Cardiac muscle cell (in vitro differentiated cells and primary cell): ENCODE data around the gene CNTN2. TPM values are rescaled to one million over a fixed set of nuclear protein-coding genes. Genes with fewer than 3 reads are reported as not detected.

Source experiments
- DNase-seq, 2 donors: peaks; one replicate each; pipeline versions ENCODE4 v3.0.0 to v3.0.0-alpha.2; 2010 to 2017; ENCODE audit warnings: low read depth in 1 of 2, low spot score in 1 of 2
- H3K27ac ChIP-seq: fragments of 200-600 bp; sonication (generic); 2 replicates; pipeline ENCODE4 v1.5.1; 2016
- H3K27me3 ChIP-seq: fragments of 200-600 bp; sonication (generic); 2 replicates; pipeline ENCODE4 v1.6.0; 2016; ENCODE audit warnings: control low read depth
- H3K36me3 ChIP-seq: fragments of 200-600 bp; sonication (generic); 2 replicates; pipeline ENCODE4 v1.5.1; 2016; ENCODE audit warnings: control low read depth
- H3K4me1 ChIP-seq: fragments of 200-600 bp; sonication (generic); 2 replicates; pipeline ENCODE4 v1.8.1; 2017; ENCODE audit warnings: low read depth, mild to moderate bottlenecking, mixed run types
- H3K4me3 ChIP-seq: fragments of 200-600 bp; sonication (generic); 2 replicates; pipeline ENCODE4 v1.5.1; 2016; ENCODE audit warnings: mild to moderate bottlenecking
- H3K9me3 ChIP-seq: fragments of 200-600 bp; sonication (generic); 2 replicates; pipeline ENCODE4 v1.5.1; 2017; ENCODE audit warnings: low read depth, mild to moderate bottlenecking, control low read depth
- CTCF ChIP-seq: IDR thresholded peaks from 2 replicates; pipeline ENCODE4 v1.5.1; 2012; ENCODE audit warnings: low read depth, mild to moderate bottlenecking, low read length
- polyA plus RNA-seq: library from polyadenylated mRNA; unstranded; fragments of >200 nt; fragmentation: Nextera tagmentation; extraction: Ambion mirVana; gene quantifications from 2 replicates; pipeline ENCODE4 v1.2.1, GENCODE V29; 2016
- total RNA-seq: library from RNA; depleted of rRNA; stranded (reverse); fragments of >200 nt; gene quantifications from 2 replicates; pipeline ENCODE4 v1.2.3, GENCODE V29; 2016

Gene CNTN2
- total and polyA plus RNA-seq, 2 experiments from 2014 or later: not detected

- no peaks in the 10 kb centered on the region for H3K27me3 ChIP-seq
Measured at GRCh38 chr1:205072881-205073280, 29.9 kb downstream of the CNTN2 start.

GRCh38 chr1:205073511-205073910 is 30.5 kb downstream of the CNTN2 start:
- no peak overlapping the region for H3K27ac ChIP-seq
- no peaks in the 10 kb centered on the region for H3K4me1 ChIP-seq
- no peak for TF ChIP-seq CTCF
- no peaks in the 10 kb centered on the region for H3K9me3 ChIP-seq
- no peaks in the 10 kb centered on the region for H3K36me3 ChIP-seq
- H3K4me3 ChIP-seq: no peak overlapping the region
- no peak for DNase-seq
- no peaks in the 10 kb centered on the region for H3K27me3 ChIP-seq

More at GRCh38 chr1:205072881-205073280, 29.9 kb downstream of the CNTN2 start:
- no peak for DNase-seq
- H3K4me1 ChIP-seq: no peaks in the 10 kb centered on the region
- no peak for TF ChIP-seq CTCF
- H3K4me3 ChIP-seq: no peak overlapping the region
- no peak overlapping the region for H3K27ac ChIP-seq
- H3K36me3 ChIP-seq: no peaks in the 10 kb centered on the region
- no peaks in the 10 kb centered on the region for H3K9me3 ChIP-seq

GRCh38 chr1:205074084-205074483 is 31.1 kb downstream of the CNTN2 start:
- Histone ChIP-seq H3K9me3 (no peaks in the 10 kb centered on the region), H3K4me3 (no peak overlapping the region), H3K27ac (no peak overlapping the region), H3K36me3 (no peaks in the 10 kb centered on the region), H3K4me1 (no peaks in the 10 kb centered on the region), H3K27me3 (no peaks in the 10 kb centered on the region)
- DNase-seq: no peak
- TF ChIP-seq CTCF: no peak

GRCh38 chr1:205074513-205074912 is 31.5 kb downstream of the CNTN2 start:
- no peak overlapping the region for H3K27ac ChIP-seq
- H3K9me3 ChIP-seq: no peaks in the 10 kb centered on the region
- H3K36me3 ChIP-seq: no peaks in the 10 kb centered on the region
- TF ChIP-seq CTCF: no peak
- no peaks in the 10 kb centered on the region for H3K4me1 ChIP-seq
- H3K4me3 ChIP-seq: no peak overlapping the region
- H3K27me3 ChIP-seq: no peaks in the 10 kb centered on the region
- DNase-seq: no peak

GRCh38 chr1:205075642-205076155 is 32.7 kb downstream of the CNTN2 start:
- Histone ChIP-seq H3K36me3 (no peaks in the 10 kb centered on the region), H3K9me3 (no peaks in the 10 kb centered on the region)
- TF ChIP-seq CTCF: no peak

GRCh38 chr1:205076245-205076761 is 33.3 kb downstream of the CNTN2 start:
- no peak for TF ChIP-seq CTCF
- H3K36me3 ChIP-seq: no peaks in the 10 kb centered on the region
- H3K27me3 ChIP-seq: no peaks in the 10 kb centered on the region
- H3K4me3 ChIP-seq: no peak overlapping the region
- H3K27ac ChIP-seq: no peak overlapping the region
- H3K4me1 ChIP-seq: no peaks in the 10 kb centered on the region
- no peak for DNase-seq
- H3K9me3 ChIP-seq: no peaks in the 10 kb centered on the region

More at GRCh38 chr1:205075642-205076155, 32.7 kb downstream of the CNTN2 start:
- Histone ChIP-seq H3K27me3 (no peaks in the 10 kb centered on the region), H3K4me1 (no peaks in the 10 kb centered on the region), H3K27ac (no peak overlapping the region), H3K4me3 (no peak overlapping the region)
- DNase-seq: no peak
